ENCODE data around the gene STAG1. TPM values are rescaled to one million over a fixed set of nuclear protein-coding genes. Genes with fewer than 3 reads are reported as not detected.
A peak's percentile ranks its signal among the peaks of the same experiment; 100 is the strongest.

Gene STAG1
- total and polyA plus RNA-seq, 9 of the 15 experiments (the other 6 are each of a cell fraction or from before 2014, with no cell fraction given), result 2.7 to 17.7 (median 8.8) TPM

GRCh38 chr3:136577791-136578190 lies 174.4 kb downstream of the STAG1 start (continued):
- TF ChIP-seq POLR2G (IDR thresholded peaks at IDR 0.05; ENCODE audit: low read depth, low read length) (no peak), MXD1 (CRISPR knock-in tag; IDR thresholded peaks at IDR 0.05; ENCODE audit: borderline replicate concordance, poor library complexity, severe bottlenecking) (no peak), KLF16 (IDR thresholded peaks at IDR 0.05) (peak; percentile 63), MYC (IDR thresholded peaks at IDR 0.05; ENCODE audit: low read depth, low read length) (no peak), MYC (CRISPR knock-in tag; IDR thresholded peaks at IDR 0.05; ENCODE audit: borderline replicate concordance, low read depth) (no peak), E2F5 (CRISPR knock-in tag; IDR thresholded peaks at IDR 0.05) (no peak), ZNF780A (CRISPR knock-in tag; IDR thresholded peaks at IDR 0.05) (no peak), SAP30 (IDR thresholded peaks at IDR 0.05; ENCODE audit: borderline replicate concordance, insufficient read depth, low read depth, low read length, poor library complexity, severe bottlenecking) (no peak), ZNF655 (CRISPR knock-in tag; IDR thresholded peaks at IDR 0.05) (no peak), TBP (optimal IDR thresholded peaks at IDR 0.05; ENCODE audit: low read depth, low read length) (no peak), MYNN (IDR thresholded peaks at IDR 0.05) (0 out of 2 replicates have a peak, but pooled peaks have one; percentile 18), MYNN (CRISPR knock-in tag; IDR thresholded peaks at IDR 0.05) (no peak), SMC3 (conservative IDR thresholded peaks at IDR 0.05; ENCODE audit: insufficient read depth, low read depth, low read length) (no peak), SOX6 (IDR thresholded peaks at IDR 0.05) (peak; percentile 45; the same call in 1 of the 2 replicates), ZKSCAN3 (CRISPR knock-in tag; IDR thresholded peaks at IDR 0.05) (no peak), NRF1 (conservative IDR thresholded peaks at IDR 0.05 in 1 of 2, IDR thresholded peaks at IDR 0.05 in 1 of 2) (no peak), ZNF445 (CRISPR knock-in tag; IDR thresholded peaks at IDR 0.05; ENCODE audit: low read depth) (no peak), STAG1 (CRISPR knock-in tag; IDR thresholded peaks at IDR 0.05; ENCODE audit: borderline replicate concordance) (no peak), MEF2A (IDR thresholded peaks at IDR 0.05; ENCODE audit: control insufficient read depth, low read depth, low read length) (no peak), TAF9B (IDR thresholded peaks at IDR 0.05; ENCODE audit: partially characterized antibody) (peak; percentile 21), PCBP2 (IDR thresholded peaks at IDR 0.05; ENCODE audit: low read depth, low read length, poor library complexity, severe bottlenecking) (no peak), ZNF57 (CRISPR knock-in tag; IDR thresholded peaks at IDR 0.05) (no peak), ZNF583 (CRISPR knock-in tag; IDR thresholded peaks at IDR 0.05) (no peak), MBD1 (CRISPR knock-in tag; IDR thresholded peaks at IDR 0.05) (no peak)

Data from K562 (cell line).